ENCODE data around the gene EDC4. TPM values are rescaled to one million over a fixed set of nuclear protein-coding genes. Genes with fewer than 3 reads are reported as not detected.

The EDC4 gene, protein sequence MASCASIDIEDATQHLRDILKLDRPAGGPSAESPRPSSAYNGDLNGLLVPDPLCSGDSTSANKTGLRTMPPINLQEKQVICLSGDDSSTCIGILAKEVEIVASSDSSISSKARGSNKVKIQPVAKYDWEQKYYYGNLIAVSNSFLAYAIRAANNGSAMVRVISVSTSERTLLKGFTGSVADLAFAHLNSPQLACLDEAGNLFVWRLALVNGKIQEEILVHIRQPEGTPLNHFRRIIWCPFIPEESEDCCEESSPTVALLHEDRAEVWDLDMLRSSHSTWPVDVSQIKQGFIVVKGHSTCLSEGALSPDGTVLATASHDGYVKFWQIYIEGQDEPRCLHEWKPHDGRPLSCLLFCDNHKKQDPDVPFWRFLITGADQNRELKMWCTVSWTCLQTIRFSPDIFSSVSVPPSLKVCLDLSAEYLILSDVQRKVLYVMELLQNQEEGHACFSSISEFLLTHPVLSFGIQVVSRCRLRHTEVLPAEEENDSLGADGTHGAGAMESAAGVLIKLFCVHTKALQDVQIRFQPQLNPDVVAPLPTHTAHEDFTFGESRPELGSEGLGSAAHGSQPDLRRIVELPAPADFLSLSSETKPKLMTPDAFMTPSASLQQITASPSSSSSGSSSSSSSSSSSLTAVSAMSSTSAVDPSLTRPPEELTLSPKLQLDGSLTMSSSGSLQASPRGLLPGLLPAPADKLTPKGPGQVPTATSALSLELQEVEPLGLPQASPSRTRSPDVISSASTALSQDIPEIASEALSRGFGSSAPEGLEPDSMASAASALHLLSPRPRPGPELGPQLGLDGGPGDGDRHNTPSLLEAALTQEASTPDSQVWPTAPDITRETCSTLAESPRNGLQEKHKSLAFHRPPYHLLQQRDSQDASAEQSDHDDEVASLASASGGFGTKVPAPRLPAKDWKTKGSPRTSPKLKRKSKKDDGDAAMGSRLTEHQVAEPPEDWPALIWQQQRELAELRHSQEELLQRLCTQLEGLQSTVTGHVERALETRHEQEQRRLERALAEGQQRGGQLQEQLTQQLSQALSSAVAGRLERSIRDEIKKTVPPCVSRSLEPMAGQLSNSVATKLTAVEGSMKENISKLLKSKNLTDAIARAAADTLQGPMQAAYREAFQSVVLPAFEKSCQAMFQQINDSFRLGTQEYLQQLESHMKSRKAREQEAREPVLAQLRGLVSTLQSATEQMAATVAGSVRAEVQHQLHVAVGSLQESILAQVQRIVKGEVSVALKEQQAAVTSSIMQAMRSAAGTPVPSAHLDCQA (N-terminal part only)
- total RNA-seq: 56.5 TPM
- 44.7 TPM for polyA plus RNA-seq (ENCODE audit: insufficient read depth, low read depth, low replicate concordance)
- long read RNA-seq, donor 1, full-length matches to known transcripts: 2 of 13 reads
- long read RNA-seq, donor 1, partial matches to known transcripts: 11 of 13 reads
- long read RNA-seq, donor 1, other reads (novel, unspliced or antisense): 0 of 13 reads
- long read RNA-seq, donor 2, full-length matches to known transcripts: 1 of 6 reads
- long read RNA-seq, donor 2, partial matches to known transcripts: 5 of 6 reads
- long read RNA-seq, donor 2, other reads (novel, unspliced or antisense): 0 of 6 reads
- long read RNA-seq, donor 3, full-length matches to known transcripts: 4 of 4 reads
- long read RNA-seq, donor 3, partial matches to known transcripts: 0 of 4 reads
- long read RNA-seq, donor 3, other reads (novel, unspliced or antisense): 0 of 4 reads
- long read RNA-seq, donor 4, partial matches to known transcripts: 0 of 2 reads
- long read RNA-seq, donor 4, other reads (novel, unspliced or antisense): 0 of 2 reads
- long read RNA-seq, donor 5: 0 reads
- long read RNA-seq, donor 6: 0 reads
- long read RNA-seq, donor 7, full-length matches to known transcripts: 11 of 56 reads
- long read RNA-seq, donor 7, partial matches to known transcripts: 26 of 56 reads
- long read RNA-seq, donor 7, other reads (novel, unspliced or antisense): 19 of 56 reads
- long read RNA-seq, donor 8, partial matches to known transcripts: 0 of 2 reads
- long read RNA-seq, donor 8, other reads (novel, unspliced or antisense): 0 of 2 reads
- long read RNA-seq, donor 9, full-length matches to known transcripts: 2 of 2 reads
- long read RNA-seq, donor 9, partial matches to known transcripts: 0 of 2 reads
- long read RNA-seq, donor 9, other reads (novel, unspliced or antisense): 0 of 2 reads
- long read RNA-seq, donor 10: 0 reads

DNA sequence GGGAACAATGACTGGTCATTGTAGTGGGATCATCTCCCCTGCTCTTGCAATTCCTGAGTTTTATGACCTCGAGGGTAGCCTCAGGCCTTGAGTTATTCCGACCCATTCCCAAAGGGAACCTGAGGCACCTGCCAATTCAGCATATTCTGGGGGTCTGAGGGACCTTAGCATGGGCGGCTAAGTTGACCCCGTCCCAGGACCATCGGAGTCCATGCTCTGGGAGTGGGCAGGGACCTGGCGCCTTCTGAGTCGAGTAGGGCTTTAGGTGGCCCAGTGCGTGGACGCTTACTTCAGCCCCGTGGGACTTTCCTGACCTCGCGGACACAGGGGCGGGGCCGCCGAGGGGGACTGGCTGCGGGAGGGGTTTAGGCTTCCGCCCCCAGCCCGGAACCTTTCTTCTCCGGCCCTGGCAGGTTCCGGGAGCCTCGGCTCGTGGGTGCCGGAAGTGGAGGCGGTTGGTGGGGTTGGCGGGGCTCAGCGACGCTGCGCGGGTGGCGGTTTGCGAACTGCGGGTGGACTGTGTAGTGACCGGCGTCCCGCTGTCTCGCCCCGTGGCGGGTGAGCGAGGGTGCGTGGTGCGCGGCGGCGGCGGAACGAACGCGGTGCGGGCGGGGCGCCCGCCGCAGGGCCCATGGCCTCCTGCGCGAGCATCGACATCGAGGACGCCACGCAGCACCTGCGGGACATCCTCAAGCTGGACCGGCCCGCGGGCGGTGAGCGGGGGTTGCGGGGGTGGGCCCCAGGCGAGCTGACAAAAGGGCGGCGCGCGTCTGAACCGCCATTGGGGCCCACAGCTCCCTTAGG lies at the start of gene EDC4:
TSS of gene EDC4 (plus strand) at position 422 of the 804 bp plus-strand sequence. CDS start at position 632, 210 bp downstream.
- peak within 1 kb of the TSS; percentile 60 to 91 (median 88) for H3K4me3 ChIP-seq (ENCODE audit: low read length in 3 of 3)
- H3K27me3 ChIP-seq (ENCODE audit: control insufficient read depth, insufficient read depth, low read length): no peaks in the 10 kb centered on the region
- intact Hi-C loops (cut with DNase I): no loop called here
- H3K9me3 ChIP-seq (ENCODE audit: control insufficient read depth in 2 of 3, insufficient read depth in 1 of 3, low read length in 3 of 3): no peaks in the 10 kb centered on the region
- TF ChIP-seq, protein P1, sequence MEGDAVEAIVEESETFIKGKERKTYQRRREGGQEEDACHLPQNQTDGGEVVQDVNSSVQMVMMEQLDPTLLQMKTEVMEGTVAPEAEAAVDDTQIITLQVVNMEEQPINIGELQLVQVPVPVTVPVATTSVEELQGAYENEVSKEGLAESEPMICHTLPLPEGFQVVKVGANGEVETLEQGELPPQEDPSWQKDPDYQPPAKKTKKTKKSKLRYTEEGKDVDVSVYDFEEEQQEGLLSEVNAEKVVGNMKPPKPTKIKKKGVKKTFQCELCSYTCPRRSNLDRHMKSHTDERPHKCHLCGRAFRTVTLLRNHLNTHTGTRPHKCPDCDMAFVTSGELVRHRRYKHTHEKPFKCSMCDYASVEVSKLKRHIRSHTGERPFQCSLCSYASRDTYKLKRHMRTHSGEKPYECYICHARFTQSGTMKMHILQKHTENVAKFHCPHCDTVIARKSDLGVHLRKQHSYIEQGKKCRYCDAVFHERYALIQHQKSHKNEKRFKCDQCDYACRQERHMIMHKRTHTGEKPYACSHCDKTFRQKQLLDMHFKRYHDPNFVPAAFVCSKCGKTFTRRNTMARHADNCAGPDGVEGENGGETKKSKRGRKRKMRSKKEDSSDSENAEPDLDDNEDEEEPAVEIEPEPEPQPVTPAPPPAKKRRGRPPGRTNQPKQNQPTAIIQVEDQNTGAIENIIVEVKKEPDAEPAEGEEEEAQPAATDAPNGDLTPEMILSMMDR (IDR thresholded peaks at IDR 0.05; ENCODE audit: borderline replicate concordance, extremely low read depth, insufficient read depth): no peak
- H3K9ac ChIP-seq (ENCODE audit: low read length in 3 of 3): peak within 1 kb of the TSS; percentile 28 to 94 (median 67)
- peak within 1 kb of the TSS; percentile 38 to 70 for H3K27ac ChIP-seq (ENCODE audit: low read depth in 2 of 2, low read length in 2 of 2)
- DNase-seq (peak; percentile 74 to 95 (median 83)), FAIRE-seq (no peak)
- peaks cover 0 to 30% (median 11%) of the 10 kb centered on the region in 3 donors for H3K4me1 ChIP-seq (ENCODE audit: control insufficient read depth in 2 of 3, insufficient read depth in 2 of 3, low read depth in 1 of 3, low read length in 3 of 3)
- peaks cover 6 to 20% (median 18%) of the 10 kb centered on the region in 3 donors for H3K36me3 ChIP-seq (ENCODE audit: control insufficient read depth in 2 of 3, insufficient read depth in 3 of 3, low read length in 3 of 3)

DNA sequence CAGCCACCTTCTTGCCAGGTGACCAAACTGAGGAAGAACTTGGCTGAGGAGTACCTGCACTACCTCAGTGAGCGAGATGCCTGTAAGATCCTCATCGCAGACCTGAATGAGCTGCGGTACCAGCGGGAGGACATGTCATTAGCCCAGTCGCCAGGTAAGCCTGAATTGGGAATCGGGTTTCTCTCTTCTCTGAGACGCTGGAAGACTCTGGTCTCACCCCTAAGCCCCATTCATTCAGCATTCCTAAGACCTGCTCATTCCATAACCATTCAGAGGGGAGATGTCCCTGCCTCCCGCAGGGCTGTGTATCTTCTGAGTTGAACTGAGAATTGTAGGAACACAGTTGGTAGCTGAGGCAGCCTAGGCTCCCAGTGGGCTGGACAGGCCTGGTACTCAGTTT lies 47.7 kb upstream of the EDC4 start:
- Histone ChIP-seq H3K9ac (ENCODE audit: low read length in 3 of 3) (no peak overlapping the region), H3K9me3 (ENCODE audit: control insufficient read depth in 2 of 3, insufficient read depth in 1 of 3, low read length in 3 of 3) (no peaks in the 10 kb centered on the region), H3K27me3 (ENCODE audit: control insufficient read depth, insufficient read depth, low read length) (no peaks in the 10 kb centered on the region), H3K36me3 (ENCODE audit: control insufficient read depth in 2 of 3, insufficient read depth in 3 of 3, low read length in 3 of 3) (peaks cover 0 to 9% (median 5%) of the 10 kb centered on the region in 3 donors), H3K4me3 (ENCODE audit: low read length in 3 of 3) (no peak overlapping the region), H3K27ac (ENCODE audit: low read depth in 2 of 2, low read length in 2 of 2) (no peak overlapping the region), H3K4me1 (ENCODE audit: control insufficient read depth in 2 of 3, insufficient read depth in 2 of 3, low read depth in 1 of 3, low read length in 3 of 3) (no peaks in the 10 kb centered on the region)
- TF ChIP-seq, protein P1 (IDR thresholded peaks at IDR 0.05; ENCODE audit: borderline replicate concordance, extremely low read depth, insufficient read depth): no peak
- intact Hi-C loops (cut with DNase I): no loop called here
- DNase-seq (no peak), FAIRE-seq (no peak)

Data from kidney (tissue), 22 donors.